Fibroblast of upper back skin (primary cell): ENCODE measurements around the gene SCAF4.

Experiments used
- DNase-seq: peaks from one replicate; pipeline ENCODE4 v3.0.0-alpha.2; 2013

The SCAF4 gene

DNA sequence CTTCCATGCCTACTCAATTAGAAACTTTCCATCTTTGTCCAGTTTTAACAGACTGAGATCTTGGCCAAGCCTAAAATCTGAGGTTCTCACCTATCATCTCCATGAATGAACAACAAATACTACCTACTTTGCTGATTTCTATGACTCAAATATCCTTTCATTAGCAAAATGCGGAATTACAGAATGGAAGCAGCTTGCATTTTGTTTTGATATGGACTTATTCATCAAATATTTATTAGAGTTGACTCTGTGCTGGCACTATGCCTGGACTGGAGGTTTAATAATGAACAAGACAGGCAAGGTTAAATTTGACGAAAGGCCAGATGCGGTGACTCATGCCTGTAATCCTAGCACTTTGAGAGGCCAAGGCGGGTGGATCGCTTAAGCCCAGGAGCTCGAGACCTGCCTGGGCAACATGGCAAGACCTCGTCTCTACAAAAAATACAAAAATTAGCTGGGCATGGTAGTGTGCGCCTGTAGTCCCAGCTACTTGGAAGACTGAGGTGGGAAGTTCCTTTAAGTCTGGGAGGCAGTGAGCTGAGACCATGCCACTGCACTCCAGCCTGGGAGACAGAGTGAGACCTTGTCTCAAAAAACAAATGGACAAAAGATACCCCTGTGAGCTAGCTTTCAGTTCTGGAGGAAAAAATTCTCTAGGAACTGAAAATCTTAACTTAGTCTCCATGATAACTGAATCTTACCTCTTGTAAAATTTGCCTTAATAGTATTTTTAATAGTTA, 101.8 kb downstream of the SCAF4 start:
- DNase-seq, result peak; percentile 96

GRCh38 chr21:31624961-31625491, 106.9 kb downstream of the SCAF4 start:
- no peak for DNase-seq

DNA sequence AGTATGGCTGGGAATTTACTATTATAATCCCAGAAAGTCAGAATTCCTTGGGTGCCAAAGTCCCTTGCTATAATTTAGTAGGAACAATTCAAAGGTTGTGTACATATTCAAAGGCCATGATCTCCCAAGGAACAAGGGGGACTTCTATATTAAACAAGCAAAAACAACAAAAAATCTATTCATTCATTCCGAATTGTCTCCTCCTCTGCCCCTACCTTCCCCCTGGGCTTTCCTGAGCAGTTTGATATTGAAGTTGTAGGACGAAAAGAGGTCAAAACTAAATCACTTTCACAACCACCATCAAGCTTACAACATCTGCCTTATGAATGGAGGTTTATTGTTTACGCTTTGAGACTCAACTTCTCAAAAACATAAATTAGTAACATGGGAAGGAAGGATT, 107.7 kb downstream of the SCAF4 start:
- no peak for DNase-seq

DNA sequence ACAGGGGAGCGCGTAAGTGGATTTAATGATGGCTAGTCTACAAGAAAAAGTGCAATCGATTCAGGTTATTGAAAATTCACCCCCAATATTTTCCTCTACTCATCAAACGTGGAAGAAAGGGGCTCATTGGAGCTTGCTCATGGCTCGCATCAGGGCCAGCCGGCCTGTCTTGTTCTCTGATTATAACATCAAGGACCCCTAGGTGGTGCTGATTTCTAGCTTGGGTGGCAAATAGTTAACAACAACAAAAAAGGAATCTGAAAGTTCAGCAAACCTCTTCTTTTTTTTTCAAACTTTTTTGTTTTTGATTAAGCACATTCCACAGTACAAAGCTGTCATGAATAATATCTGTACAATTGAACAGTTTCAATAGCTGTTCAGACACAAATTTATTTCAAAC, 108.3 kb downstream of the SCAF4 start:
- DNase-seq, result peak; percentile 11

GRCh38 chr21:31622397-31622796, 109.5 kb downstream of the SCAF4 start:
- DNase-seq, result no peak
